Stimulated activated CD8-positive, alpha-beta memory T cell treated with anti-CD3 and anti-CD28 coated beads, Interleukin-7, amount 100 ng/mL, for 24 hours (primary cell): ENCODE results near the gene HSPA9.

Experiments used
- DNase-seq: peaks from one replicate; pipeline ENCODE4 v3.0.0-alpha.2; 2020; ENCODE audit warnings: low read depth

Gene HSPA9

GRCh38 chr5:138595180-138595795 is 20.1 kb upstream of the HSPA9 start:
- no peak for DNase-seq

- no peak for DNase-seq
Measured at GRCh38 chr5:138594305-138595058, 19.3 kb upstream of the HSPA9 start.

GRCh38 chr5:138588013-138588788 is 13.0 kb upstream of the HSPA9 start:
- no peak for DNase-seq

GRCh38 chr5:138585157-138585556 is 10.0 kb upstream of the HSPA9 start:
- DNase-seq, result no peak

- DNase-seq, result no peak
Measured at GRCh38 chr5:138583984-138584637, 8.9 kb upstream of the HSPA9 start.

- no peak for DNase-seq
Measured at GRCh38 chr5:138582959-138583358, 7.8 kb upstream of the HSPA9 start.

- DNase-seq, result no peak
Measured at GRCh38 chr5:138580777-138581176, 5.6 kb upstream of the HSPA9 start.

- DNase-seq, result no peak
Measured at GRCh38 chr5:138580001-138580400, 4.8 kb upstream of the HSPA9 start.

- no peak for DNase-seq
Measured at GRCh38 chr5:138579517-138579863, 4.3 kb upstream of the HSPA9 start.

GRCh38 chr5:138577452-138577851 is 2.3 kb upstream of the HSPA9 start:
- DNase-seq, result no peak

GRCh38 chr5:138574744-138575193 is 432 bp downstream of the HSPA9 start:
- no peak for DNase-seq

GRCh38 chr5:138573949-138574670 is 1.1 kb downstream of the HSPA9 start:
- no peak for DNase-seq

- DNase-seq, result no peak
Measured at GRCh38 chr5:138573223-138573622, 2.0 kb downstream of the HSPA9 start.

GRCh38 chr5:138570871-138571270 is 4.3 kb downstream of the HSPA9 start:
- DNase-seq, result no peak

- DNase-seq, result no peak
Measured at GRCh38 chr5:138569782-138570181, 5.4 kb downstream of the HSPA9 start.

- no peak for DNase-seq
Measured at GRCh38 chr5:138568061-138568824, 7.0 kb downstream of the HSPA9 start.

- no peak for DNase-seq
Measured at GRCh38 chr5:138566792-138567191, 8.4 kb downstream of the HSPA9 start.

GRCh38 chr5:138565100-138565821 is 9.9 kb downstream of the HSPA9 start:
- no peak for DNase-seq

- no peak for DNase-seq
Measured at GRCh38 chr5:138564242-138564641, 11.0 kb downstream of the HSPA9 start.

- no peak for DNase-seq
Measured at GRCh38 chr5:138563340-138564118, 11.7 kb downstream of the HSPA9 start.
